ENCODE data around the gene SUSD1.

DNA sequence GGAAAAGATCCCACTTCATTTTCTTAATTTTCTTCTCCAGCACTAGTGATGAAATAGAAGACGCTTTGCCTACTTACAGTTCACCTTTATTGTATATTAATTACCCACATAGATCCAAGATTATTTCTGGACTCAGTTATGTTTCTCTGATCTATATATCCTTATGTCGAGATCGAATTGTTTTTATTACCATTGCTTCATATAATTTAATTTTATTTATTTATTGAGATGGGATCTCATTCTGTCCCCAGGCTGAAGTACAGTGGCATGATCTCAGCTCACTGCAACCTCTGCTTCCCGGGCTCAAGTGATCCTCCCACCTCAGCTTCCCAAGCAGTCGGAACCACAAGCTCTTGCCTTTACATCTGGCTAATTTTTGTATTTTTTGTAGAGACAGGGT is 157.2 kb downstream of the SUSD1 start:
- TF ChIP-seq, protein P1, sequence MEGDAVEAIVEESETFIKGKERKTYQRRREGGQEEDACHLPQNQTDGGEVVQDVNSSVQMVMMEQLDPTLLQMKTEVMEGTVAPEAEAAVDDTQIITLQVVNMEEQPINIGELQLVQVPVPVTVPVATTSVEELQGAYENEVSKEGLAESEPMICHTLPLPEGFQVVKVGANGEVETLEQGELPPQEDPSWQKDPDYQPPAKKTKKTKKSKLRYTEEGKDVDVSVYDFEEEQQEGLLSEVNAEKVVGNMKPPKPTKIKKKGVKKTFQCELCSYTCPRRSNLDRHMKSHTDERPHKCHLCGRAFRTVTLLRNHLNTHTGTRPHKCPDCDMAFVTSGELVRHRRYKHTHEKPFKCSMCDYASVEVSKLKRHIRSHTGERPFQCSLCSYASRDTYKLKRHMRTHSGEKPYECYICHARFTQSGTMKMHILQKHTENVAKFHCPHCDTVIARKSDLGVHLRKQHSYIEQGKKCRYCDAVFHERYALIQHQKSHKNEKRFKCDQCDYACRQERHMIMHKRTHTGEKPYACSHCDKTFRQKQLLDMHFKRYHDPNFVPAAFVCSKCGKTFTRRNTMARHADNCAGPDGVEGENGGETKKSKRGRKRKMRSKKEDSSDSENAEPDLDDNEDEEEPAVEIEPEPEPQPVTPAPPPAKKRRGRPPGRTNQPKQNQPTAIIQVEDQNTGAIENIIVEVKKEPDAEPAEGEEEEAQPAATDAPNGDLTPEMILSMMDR (optimal IDR thresholded peaks at IDR 0.05 in 1 of 3, IDR thresholded peaks at IDR 0.05 in 1 of 3, conservative IDR thresholded peaks at IDR 0.05 in 1 of 3; ENCODE audit: extremely low read depth in 1 of 3, insufficient read depth in 2 of 3, low read length in 3 of 3) = no peak
- no peak for TF ChIP-seq EZH2 (IDR thresholded peaks at IDR 0.05; ENCODE audit: low read length)

Measured in keratinocyte (primary cell).